HG02852 (cell line): Measurements from ENCODE around the gene KEAP1.

Experiments
- ATAC-seq: cut with Tn5 transposase; IDR thresholded peaks from one replicate; pipeline ENCODE4 v1.9.1; 2021; ENCODE audit warnings: mild to moderate bottlenecking, moderate library complexity; ENCODE audit not compliant: unreplicated experiment

Gene KEAP1

GRCh38 chr19:10450853-10451609, 52.1 kb downstream of the KEAP1 start:
- ATAC-seq: no peak

DNA sequence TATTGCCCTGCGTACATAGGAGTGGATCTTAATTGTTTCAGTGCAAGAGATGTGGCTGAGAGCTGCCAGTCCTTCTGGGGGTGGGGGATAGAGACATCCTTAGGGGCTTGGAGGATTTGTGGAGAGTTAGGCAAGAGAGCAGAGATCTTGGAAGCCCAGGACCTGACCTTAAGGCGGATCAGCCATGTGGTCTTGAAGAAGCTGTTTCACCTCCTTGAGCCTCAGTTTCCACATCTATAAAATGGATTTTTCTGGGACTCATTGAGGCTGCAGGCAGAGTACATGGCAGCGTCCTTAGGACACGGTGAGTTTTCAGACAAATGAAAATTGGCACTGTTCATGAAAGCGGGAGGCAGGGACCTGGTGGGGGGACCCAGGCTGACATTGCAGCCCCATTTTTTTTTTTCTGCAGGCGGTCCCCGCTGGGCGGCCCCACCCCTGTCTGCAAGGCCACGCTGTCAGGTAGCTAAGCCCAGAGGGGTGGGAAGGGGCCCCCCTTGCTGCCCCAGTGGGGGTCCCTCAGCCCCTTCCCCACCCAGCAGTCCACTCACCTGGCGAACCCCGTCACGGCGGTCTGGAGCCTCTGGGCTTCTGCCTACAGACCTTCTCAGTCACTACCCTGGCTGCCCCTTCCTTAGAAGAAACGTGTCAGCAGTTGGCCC, 52.8 kb downstream of the KEAP1 start:
- no peak for ATAC-seq

GRCh38 chr19:10449037-10449436, 54.1 kb downstream of the KEAP1 start:
- ATAC-seq: no peak

- no peak for ATAC-seq
These were observed 60.5 kb downstream of the KEAP1 start for GRCh38 chr19:10442698-10443097.

DNA sequence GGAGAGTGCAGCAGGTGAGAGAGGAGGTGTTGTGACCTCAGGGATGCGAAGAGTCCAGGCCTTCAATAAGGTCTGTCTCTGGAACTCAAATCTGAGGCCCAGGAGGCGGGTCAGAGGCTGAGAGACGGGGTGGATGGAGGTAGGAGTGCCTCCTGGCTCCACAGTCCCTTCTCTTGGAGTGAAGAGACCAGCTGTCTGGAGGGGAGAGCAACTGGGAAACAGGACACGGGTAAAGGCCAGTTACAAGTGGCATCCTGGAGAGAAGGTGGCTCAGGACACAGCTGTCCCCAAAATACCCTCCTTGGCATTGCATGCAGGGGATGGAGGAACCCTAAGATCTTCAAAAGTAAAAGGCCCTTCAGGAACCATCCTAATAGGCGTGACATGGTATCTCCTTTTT, 63.6 kb downstream of the KEAP1 start:
- no peak for ATAC-seq
